NCI-H146 treated with DMSO at 0.1 percent for 48 hours (cell line): ENCODE results near the gene TXNRD2.
"Not testable (repeated sequence)": the region's sequence is repeated elsewhere in the genome, so short reads cannot be mapped to it uniquely, and the experiment has no call there.

Experiments
- DNase-seq: peaks from one replicate; lab custom pipeline; 2025; ENCODE audit not compliant: unreplicated experiment; lab: John Stamatoyannopoulos, UW

TXNRD2 gene

DNA sequence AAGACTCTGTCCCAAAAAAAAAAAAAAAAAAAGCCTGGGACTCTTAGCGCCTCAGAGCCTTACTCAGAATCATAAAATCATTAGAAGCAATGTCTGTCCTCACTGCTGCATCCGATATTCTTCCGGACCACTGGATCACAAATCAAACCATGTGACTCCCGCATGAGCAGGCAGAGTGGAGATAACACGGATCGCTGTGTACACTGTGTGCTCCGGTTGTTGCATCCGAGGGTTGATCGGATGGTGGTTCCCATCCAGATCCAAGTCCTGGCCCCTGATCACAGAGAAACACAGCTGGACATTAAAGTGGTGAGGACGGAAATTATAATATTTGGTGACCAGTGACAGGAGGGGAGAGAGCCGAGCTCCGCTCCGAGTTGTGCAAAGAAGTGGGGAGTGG is 9.7 kb upstream of the TXNRD2 start:
- no peak for DNase-seq

GRCh38 chr22:19948057-19948760 is 6.6 kb upstream of the TXNRD2 start:
- no peak for DNase-seq

DNA sequence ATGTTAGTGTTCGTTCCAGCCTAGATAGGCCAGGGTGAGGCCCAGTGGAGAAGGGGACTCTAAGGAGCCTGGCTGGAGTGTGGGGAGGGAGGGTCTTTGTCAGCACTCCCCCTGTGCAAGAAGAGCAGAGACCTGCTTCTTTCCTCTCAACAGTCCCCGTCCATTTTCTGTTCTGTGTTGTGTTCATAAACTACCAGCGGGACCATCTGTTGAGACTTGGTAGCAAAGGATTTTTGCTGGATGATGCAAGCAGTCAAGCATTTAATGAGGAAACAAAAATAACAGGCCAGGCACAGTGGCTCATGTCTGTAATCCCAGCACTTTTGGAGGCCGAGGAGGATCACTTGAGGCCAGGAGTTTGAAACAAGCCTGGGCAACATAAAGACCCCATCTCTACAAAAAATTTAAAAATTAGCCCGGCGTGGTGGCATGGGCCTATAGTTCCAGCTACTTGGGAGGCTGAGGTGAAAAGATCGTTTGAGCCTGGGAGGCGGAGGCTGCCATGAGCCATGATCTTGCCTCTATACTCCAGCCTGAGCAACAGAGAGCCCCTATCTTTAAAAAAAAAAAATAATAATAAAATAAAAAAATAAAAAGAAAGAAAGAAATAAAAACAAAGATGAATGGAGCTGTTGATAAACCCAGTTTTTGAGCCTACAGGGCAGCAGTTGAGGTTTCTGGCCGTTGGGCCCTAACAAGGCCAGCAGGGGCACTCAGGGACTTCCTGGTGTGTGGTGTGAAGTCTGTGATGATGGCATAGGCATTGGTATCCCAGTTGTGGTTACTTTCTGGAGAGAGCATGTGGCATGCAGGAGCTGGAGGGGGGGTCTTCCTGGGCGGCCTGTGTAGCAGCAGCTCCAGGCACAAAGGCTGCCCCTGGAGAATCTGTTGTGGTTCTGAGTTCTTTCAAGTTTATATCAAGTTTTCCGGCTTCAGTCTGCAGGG is 1.7 kb upstream of the TXNRD2 start:
- no peak for DNase-seq

- DNase-seq: no peak
Observed at GRCh38 chr22:19942157-19943081, 801 bp upstream of the TXNRD2 start.

DNA sequence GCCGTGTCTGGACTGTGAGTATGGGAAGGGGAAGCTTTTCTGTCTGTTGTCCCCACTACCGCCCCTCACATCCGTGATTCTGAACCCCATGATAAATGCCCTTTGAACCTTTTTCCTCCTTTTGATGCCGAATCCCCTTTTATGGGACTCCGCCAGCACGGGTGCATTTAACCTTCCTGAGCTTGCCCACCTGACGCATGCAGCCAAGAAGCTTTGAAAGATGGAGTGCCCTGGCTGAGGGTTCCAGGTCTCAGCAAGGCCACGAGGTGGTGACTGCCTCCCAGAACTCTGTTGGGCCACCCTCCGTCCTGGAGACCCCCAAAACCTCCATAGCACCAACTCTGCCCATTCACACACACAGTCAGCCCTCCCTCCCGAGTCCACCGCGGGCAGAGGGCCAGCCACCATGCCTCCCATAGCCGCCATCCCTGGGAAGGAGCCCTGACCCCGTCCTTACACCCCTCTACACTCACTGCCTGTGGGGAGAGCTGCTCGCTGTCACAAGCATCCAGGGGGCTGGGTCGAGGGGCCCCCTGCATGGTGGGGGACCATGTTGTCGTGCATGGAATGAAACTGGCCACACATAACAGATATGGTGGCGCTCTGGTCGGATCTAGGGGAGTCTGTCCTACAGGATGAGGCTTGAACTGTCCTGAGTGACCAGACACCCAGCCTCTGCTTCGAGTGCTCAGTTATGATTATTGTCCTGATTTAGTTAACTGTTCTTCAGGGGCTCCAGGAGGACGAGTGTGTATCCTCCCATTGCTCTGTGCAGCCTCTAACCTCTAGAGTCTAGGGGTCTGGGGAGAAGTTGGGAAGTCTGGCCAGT is 868 bp downstream of the TXNRD2 start:
- no peak for DNase-seq

GRCh38 chr22:19937616-19938473 is 3.8 kb downstream of the TXNRD2 start:
- DNase-seq: no peak

DNA sequence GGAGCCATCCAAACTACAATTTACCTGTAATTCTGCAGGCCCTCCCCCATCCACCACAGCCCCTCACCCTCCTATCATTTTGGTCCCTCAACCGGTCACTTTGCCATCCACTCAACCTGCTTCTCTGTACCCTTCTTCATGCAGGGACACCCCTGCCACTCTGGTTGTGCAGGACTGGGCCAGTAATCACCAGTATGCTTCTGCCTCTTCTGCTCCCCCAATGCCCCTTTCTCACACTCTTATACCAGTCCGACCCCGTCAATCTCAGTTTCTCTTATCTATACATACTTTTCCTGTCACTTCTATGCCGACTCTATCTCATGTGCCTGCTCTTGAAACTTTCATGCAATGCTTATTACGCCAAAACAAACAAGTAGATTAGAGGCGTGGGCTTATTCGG is 5.1 kb downstream of the TXNRD2 start:
- no peak for DNase-seq

- DNase-seq: not testable (repeated sequence)
Observed at GRCh38 chr22:19935123-19935718, 6.4 kb downstream of the TXNRD2 start.

DNA sequence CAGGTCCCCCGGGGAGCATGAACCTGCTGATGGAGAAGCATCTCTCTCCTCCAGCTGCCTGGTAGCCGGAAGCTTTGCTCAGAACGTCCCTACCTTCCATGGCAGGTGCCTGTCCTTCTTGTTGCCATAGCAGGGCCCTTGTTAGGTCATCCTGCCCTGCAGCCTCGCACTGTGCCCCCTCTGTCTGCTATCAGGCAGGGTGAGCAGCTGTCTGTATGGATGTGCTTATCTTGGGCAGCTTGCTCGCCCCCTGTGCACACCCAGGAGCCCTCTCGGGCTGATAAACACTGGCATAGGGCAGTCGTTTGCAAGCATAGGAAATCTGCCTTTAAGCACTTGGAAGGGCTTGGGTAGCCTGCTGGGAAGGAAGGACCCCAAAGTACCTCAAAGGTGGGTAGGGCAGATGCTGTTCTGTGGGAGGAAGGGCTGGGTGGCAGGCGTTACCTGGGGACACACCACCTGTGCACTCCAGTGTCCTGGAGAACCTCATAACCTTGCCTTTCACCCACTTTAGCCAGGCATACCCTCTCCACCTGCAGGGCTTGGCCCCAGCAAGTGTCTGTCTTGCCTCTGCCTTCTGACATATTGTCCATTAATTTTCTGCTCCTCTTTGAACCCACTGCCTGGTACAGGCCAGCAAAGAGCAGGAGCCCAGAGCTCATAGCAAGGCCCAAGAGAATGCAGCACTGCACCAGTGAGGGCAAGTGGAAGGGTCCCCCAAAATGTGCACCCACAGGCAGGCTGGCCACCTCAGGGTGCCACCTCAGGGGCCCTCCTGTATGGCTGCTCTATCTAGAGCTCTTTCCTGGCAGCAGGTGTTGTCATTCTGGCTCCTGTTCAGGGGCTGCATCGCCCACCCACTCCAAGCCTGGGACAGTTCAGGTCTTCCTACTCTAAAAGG is 8.0 kb downstream of the TXNRD2 start:
- peak; percentile 75 for DNase-seq

- DNase-seq: no peak
Observed at GRCh38 chr22:19932367-19933206, 9.0 kb downstream of the TXNRD2 start.

DNA sequence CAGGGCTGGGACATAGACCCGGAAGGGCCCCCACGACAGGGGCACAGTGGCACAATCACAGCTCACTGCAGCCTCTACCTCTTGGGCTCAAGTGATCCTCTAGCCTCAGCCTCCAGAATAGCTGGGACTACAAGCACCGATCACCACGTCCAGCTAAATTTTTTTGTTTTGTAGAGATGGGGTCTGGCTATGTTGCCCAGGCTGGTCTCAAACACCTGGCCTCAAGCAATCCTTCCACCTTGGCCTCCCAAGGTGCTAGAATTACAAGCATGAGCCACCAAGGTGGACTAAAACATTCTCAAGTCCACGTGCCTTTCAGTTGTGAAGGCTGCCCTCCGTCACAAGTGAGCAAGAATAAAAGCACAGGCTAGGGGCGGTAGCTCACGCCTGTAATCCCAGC is 10.1 kb downstream of the TXNRD2 start:
- DNase-seq: no peak

DNA sequence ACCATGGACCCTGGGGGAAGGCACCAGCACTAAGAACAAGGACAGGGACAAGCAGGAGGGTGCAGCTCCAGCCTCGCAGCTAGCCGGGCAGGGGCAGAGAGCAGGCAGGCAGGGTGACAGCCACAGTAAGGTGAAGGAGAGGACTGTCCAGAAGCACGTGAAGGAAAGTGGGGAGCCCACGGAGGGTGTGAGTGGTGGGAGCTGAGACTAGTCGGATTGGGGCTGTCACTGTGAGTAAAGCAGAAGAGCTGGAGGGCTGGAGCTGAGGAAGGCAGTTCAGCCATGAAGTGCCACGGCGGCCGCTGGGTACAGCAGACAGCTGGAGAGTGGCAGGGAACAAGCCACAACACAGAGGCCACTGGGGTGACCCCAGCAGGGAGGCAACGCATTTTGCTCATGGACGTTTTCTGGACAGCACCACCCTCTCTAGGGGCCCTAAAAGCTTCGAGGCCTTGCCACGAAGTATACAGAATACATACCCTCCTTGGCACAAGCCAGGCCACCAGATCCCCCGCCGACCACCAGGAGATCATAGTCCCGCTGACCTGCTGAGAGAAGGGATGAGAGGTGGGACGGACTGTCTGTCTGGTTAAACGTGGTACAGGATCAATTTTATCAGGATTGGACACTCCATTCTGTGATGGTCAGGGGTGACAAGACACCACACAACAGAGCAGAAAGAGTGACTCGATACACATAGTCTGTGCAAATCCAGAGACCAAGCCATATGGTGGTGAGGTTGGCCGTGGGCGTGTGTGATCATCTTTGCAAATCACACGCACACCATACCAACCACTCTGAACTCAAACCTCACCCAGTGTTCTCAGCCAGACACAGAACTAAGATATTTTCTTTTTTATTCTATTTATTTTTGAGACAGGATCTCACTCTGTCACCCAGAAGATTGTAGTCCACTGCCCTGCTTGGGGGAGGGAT is 10.8 kb downstream of the TXNRD2 start:
- no peak for DNase-seq

DNA sequence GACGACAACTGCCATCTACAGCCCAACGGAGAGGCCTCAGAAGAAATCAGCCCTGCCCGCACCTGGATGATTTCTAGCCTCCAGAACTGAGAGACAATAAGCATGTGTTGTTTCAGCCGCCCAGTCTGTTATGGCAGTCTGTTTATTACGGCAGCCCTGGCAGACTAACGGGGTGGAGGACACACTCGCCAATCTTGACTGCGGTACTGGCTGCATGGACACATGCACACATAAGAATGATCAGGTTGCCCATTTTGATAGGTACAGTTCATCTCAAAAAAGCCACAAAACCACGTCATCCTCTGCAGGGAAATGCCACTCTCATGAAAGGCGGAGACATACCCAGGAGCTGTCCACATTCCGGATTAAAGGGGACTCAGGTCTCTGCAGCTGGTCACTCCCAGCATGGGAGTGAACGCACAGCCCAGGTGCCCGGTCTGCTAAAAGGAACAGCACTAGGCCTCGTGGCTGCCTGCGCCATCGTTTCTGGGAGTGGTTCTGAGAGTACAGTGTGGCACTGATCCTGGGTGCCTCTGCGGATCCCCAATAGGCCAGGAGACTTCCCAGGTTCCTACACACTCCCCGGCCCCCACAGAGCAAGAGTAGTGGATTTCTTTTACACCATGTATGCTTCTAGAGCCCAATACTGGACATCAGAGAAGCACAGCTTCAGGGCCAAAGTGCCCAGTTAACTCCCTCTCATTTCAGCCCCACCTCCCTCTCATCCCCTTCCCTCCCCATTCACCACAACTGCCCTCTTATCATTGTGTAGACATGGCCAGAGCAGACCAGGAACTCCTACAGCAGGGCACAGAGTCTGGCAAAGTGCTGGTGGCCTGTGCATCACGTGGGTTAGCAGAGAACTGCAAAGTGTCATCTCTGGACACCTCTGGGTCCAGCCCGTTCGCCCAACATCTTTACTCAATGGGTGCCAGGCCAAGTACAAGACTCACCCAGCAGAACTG is 11.8 kb downstream of the TXNRD2 start:
- DNase-seq: no peak

- no peak for DNase-seq
Observed at GRCh38 chr22:19928207-19928606, 13.4 kb downstream of the TXNRD2 start.

GRCh38 chr22:19927696-19928095 is 13.9 kb downstream of the TXNRD2 start:
- no peak for DNase-seq
